GM12872 (cell line): ENCODE data around the gene GPSM1.
A peak's percentile ranks its signal among the peaks of the same experiment; 100 is the strongest.

ENCODE experiments used
- TF ChIP-seq, protein P1 (sequence below): IDR thresholded peaks from 3 replicates; pipeline ENCODE4 v1.5.1; 2011; ENCODE audit warnings: low read depth, mild to moderate bottlenecking, low read length, moderate library complexity; ENCODE audit not compliant: insufficient read depth

The GPSM1 gene

DNA sequence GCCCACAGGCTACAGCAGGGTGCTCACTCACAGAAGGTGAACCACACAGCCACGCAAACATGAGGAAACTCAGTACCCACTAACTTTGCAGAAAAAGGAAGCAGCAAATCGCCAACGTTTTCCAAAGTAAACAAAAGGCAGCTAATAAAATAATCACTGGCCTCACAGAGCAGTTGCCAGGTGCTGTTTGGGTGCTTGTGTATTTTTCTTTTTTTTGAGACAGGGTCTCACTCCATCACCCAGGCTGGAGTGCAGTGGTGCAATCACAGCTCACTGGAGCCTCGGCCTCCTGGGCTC is 68.8 kb downstream of the GPSM1 start:
- TF ChIP-seq, protein P1, sequence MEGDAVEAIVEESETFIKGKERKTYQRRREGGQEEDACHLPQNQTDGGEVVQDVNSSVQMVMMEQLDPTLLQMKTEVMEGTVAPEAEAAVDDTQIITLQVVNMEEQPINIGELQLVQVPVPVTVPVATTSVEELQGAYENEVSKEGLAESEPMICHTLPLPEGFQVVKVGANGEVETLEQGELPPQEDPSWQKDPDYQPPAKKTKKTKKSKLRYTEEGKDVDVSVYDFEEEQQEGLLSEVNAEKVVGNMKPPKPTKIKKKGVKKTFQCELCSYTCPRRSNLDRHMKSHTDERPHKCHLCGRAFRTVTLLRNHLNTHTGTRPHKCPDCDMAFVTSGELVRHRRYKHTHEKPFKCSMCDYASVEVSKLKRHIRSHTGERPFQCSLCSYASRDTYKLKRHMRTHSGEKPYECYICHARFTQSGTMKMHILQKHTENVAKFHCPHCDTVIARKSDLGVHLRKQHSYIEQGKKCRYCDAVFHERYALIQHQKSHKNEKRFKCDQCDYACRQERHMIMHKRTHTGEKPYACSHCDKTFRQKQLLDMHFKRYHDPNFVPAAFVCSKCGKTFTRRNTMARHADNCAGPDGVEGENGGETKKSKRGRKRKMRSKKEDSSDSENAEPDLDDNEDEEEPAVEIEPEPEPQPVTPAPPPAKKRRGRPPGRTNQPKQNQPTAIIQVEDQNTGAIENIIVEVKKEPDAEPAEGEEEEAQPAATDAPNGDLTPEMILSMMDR, result no peak

DNA sequence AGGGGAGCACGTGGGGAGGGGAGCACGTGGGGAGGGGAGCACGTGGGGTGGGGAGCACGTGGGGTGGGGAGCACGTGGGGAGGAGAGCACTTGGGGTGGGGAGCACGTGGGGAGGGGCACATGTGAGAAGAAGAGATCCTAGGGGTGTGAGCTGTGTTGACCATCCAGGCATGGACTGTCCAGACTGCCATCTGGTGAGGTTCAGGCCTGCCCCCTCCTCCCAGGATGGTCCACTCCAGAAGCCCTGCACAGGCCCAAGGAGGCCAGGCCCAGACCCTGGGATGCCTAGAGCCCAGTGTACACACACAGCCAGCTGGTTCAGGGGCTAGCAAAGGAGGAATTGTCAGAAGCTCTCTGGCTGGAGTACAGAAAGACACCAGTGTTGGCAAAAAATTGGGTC is 70.3 kb downstream of the GPSM1 start:
- TF ChIP-seq, protein P1, result no peak

DNA sequence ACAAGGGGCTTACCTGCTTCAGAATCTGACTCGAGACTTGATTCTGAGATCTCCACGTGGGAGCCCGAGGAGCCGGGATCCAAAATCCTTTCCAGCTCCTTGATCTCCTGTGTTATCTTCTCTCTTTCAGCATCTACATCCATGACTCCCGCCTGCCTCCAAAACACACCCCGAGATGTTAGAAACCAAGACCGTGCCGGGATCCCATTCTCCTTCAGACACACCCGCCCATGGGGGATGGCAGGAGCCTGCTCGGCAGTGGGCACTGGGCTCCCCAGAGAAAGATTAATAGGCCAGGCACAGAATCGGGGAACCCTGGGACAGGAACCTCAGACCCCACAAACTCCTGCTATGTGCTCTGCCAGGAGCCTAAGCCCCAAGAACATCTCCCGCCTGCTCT is 70.9 kb downstream of the GPSM1 start:
- TF ChIP-seq, protein P1, result no peak

DNA sequence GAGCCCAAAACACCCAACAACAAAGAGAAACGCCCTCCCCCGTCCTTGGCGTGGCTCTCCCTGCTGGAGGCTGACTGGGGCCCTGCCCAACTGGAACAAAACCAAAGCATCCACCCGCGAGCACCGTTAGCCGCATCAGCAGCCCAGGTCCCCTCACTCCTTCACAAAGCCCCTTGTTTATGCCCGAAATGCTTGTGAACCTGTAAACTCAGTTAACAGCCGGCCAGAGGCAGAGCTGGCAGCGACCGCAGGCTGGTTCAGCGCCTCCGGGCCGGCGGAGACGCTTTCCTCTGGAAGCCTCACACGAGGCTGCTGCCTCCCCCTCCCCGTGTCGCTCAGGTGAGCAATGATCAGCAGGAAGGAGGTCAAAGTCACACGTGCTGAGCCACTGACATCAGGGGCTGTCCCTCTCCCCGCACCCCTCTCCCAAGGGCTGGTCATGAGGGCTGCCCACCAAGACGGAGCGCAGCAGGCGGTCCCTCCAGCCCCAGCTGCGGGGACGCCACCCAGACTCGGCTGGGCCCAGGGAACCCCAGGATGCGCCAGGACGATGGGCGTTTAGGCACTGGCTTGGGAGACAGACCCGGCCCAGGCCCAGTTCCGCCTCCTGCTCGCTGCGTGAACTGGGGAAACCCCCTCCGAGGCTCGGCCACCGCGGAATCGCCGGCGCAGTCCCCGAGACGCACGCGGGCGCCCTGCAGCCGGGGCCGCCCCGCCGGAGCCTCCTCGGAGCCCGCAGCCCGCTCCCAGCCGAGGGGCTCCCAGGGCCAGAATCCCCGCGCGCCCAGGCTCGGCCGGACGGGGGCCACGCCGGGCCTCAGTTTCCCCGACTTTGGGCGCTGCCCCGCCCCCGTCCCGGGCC is 72.1 kb downstream of the GPSM1 start:
- TF ChIP-seq, protein P1, result no peak

DNA sequence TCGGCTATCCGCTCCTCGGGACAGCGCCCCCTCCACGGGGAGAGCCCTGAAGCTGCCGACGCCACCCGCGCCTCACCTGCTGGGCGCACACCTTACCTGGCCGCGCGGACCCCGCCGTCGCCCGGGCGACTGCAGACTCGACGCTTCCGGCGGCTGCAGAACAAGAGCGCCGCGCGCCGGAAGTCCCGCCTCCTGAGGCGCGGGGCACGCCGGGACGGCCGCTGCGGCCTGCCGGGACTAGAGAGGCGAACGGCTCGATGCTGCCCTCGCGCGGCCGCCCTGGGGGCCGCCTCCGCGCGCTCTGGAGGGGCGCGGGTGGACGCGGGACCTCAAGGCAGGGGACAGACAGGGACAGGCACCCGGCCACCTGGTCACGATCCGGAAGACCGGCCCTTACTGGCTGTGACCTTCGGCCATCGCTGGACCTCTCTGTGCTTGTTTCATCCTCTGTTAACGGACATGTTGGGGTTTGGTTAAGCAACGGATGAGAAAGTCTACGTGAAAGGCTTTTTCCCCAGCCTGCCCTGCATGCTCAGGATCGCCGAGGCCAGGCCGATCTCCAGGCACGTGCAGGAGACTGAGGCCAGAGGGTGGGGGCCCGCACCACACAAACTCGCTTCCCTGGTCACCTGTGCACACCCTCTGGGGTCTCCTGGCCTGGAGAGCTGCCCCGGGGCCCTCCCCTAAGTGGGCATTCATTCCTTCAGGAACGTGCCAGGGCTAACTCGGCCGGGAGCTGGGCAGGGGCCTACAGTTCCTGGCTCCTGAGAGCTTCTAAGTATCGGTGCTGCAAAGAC is 72.9 kb downstream of the GPSM1 start, which contains the start of gene SNAPC4:
TSS of gene SNAPC4 (minus strand) at position 133 of the 797 bp plus-strand sequence. CDS start 1,742 bp downstream, outside the sequence.
- TF ChIP-seq, protein P1, result peak; percentile 85

DNA sequence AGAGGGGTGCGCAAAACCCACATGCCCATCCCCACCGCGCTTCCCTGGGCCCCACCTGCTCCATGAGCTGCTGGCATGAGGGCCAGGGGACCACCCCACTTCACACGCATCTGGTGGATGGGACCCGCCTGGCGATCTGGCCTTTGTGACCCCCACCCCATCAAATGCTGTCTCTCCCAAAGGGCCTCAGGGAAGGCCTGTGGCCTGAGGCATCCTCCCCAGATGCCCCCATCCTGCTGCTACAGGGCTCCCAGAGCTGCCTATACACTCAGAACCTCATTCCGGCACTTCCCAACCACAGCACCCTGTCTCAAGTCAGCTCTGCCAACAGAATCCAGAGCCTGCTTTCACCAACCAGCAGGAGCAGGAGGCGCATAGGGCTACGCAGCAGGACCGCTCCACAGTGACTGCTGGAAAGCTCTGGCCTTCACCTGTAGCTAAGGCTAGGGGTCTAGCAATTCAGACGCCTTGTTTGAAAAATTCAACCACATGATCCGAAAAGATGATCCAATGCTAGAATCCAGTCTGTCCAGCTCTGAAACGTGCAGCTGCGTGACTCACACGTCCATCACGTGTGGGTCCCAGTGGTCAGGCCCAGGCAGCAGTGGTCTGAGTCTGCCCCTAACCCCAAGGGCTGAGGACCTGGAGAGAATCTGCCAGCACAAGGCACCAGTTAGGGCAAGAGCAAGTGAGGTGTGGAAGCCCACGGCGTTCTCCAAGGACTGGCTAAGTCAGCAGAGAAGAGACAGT is 74.0 kb downstream of the GPSM1 start:
- TF ChIP-seq, protein P1, result no peak

DNA sequence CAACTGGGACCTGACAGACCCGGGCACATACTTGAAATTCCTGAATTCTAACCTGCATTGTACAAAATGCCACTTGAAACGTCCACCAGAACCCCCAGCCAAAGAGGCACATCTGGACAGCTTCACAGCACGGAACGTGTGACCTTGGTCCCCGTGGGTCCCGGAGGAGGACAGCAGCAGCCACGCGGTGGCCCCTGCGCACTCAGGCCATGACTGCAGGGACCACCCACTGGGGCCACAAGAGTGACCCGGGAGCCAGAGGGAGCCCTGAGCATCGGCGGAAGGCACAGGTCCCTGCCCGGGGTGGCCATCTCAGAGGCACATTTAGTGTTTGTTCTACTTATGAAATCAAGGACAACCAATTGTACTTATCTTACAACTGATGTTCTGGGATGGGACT is 74.7 kb downstream of the GPSM1 start:
- TF ChIP-seq, protein P1, result no peak
